Tibial artery (tissue), 4 donors: ENCODE data around the gene RASAL2.
"Not testable (repeated sequence)": the region's sequence is repeated elsewhere in the genome, so short reads cannot be mapped to it uniquely, and the experiment has no call there.

Experiments used
- DNase-seq, 2 donors: peaks; one replicate each; pipeline ENCODE4 v3.0.0-alpha.2; 2019
- H3K27ac ChIP-seq, 2 donors: fragments of 200-600 bp; sonication (generic) in 1 of 2; 1 replicate in 1 of 2; 2 replicates in 1 of 2; pipeline ENCODE4 v1.5.1; 2018 to 2019; ENCODE audit warnings: mild to moderate bottlenecking in 1 of 2
- H3K27me3 ChIP-seq, 2 donors: fragments of 200-600 bp; sonication (generic) in 1 of 2; one replicate each; pipeline versions ENCODE4 v1.5.1 to v1.6.0; 2016 to 2019
- H3K36me3 ChIP-seq, 3 donors: fragments of 200-600 bp; sonication (generic) in 2 of 3; one replicate each; pipeline ENCODE4 v1.5.1; 2016 to 2019; ENCODE audit warnings: mild to moderate bottlenecking in 2 of 3
- H3K4me1 ChIP-seq, 4 donors: fragments of 200-600 bp; sonication (generic) in 2 of 4; 1 replicate in 3 of 4; 2 replicates in 1 of 4; pipeline ENCODE4 v1.5.1; 2016 to 2019
- H3K4me3 ChIP-seq, 2 donors: fragments of 200-600 bp; sonication (generic) in 1 of 2; 1 replicate in 1 of 2; 2 replicates in 1 of 2; pipeline ENCODE4 v1.5.1; 2018 to 2019; ENCODE audit warnings: mild to moderate bottlenecking in 2 of 2
- H3K9me3 ChIP-seq, 3 donors: fragments of 200-600 bp; sonication (generic) in 1 of 3; one replicate each; pipeline ENCODE4 v1.5.1; 2016 to 2019
- intact Hi-C: fragments of 100-400 bp; cut with DNase I; formaldehyde crosslinking; loops from one replicate; pipeline ENCODE4 v1.15.0; 2023; ENCODE audit warnings: low total_unique reads
- TF ChIP-seq, protein P1 (sequence below), 2 experiments: fragments of 200-600 bp in 1 of 2; fragments of 450-650 bp in 1 of 2; IDR thresholded peaks; one replicate each; pipeline ENCODE4 v1.5.1; 2017 to 2019; ENCODE audit warnings: antibody characterized with exemption in 2 of 2, mild to moderate bottlenecking in 1 of 2, moderate library complexity in 1 of 2

The RASAL2 gene

DNA sequence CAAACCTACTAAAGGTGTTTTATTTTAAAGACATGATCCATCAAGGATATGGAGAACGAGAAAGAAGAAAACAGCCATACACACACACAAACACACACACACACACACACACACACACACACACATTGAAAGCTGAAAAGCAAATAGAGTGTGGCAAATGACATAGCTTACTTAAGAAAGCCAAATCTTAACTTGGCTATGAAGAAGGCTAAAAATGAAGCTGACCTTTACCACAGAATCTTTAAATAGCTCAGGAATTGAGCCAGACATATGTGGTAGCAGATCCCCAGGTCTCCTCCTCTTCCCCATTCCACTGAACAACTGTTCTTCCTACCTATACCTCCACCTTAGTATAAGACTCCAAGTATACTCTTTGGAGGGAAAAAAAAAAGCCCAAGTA lies 217.3 kb downstream of the RASAL2 start:
- Histone ChIP-seq H3K9me3 (no peaks in the 10 kb centered on the region), H3K27ac (no peak overlapping the region), H3K4me3 (no peak overlapping the region), H3K36me3 (no peaks in the 10 kb centered on the region), H3K27me3 (no peaks in the 10 kb centered on the region), H3K4me1 (peaks cover 0 to 14% (median 5%) of the 10 kb centered on the region in 4 donors)
- intact Hi-C loops, result loop anchor here (5.0 kb wide), 1 partner anchor 191 kb away; no protein-coding TSS in a partner anchor
- DNase-seq, result no peak
- TF ChIP-seq, protein P1, sequence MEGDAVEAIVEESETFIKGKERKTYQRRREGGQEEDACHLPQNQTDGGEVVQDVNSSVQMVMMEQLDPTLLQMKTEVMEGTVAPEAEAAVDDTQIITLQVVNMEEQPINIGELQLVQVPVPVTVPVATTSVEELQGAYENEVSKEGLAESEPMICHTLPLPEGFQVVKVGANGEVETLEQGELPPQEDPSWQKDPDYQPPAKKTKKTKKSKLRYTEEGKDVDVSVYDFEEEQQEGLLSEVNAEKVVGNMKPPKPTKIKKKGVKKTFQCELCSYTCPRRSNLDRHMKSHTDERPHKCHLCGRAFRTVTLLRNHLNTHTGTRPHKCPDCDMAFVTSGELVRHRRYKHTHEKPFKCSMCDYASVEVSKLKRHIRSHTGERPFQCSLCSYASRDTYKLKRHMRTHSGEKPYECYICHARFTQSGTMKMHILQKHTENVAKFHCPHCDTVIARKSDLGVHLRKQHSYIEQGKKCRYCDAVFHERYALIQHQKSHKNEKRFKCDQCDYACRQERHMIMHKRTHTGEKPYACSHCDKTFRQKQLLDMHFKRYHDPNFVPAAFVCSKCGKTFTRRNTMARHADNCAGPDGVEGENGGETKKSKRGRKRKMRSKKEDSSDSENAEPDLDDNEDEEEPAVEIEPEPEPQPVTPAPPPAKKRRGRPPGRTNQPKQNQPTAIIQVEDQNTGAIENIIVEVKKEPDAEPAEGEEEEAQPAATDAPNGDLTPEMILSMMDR (IDR thresholded peaks at IDR 0.05), result no peak

DNA sequence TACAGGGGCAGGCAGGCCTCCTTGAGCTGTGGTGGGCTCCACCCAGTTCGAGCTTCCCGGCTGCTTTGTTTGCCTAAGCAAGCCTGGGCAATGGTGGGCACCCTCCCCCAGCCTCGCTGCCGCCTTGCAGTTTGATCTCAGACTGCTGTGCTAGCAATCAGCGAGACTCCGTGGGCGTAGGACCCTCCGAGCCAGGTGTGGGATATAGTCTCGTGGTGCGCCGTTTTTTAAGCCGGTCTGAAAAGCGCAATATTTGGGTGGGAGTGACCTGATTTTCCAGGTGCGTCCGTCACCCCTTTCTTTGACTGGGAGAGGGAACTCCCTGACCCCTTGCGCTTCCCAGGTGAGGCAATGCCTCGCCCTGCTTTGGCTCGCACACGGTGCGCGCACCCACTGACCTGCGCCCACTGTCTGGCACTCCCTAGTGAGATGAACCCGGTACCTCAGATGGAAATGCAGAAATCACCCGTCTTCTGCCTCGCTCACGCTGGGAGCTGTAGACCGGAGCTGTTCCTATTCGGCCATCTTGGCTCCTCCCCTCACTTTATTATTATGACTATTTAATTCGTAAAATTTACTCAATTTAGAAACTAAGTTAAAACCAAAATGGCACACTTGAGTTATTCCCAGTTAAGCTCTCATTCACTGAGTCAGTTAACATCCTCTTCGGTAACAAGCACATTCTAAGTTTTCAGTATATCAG lies 226.5 kb downstream of the RASAL2 start:
- H3K4me1 ChIP-seq, H3K4me3 ChIP-seq, H3K27ac ChIP-seq, H3K36me3 ChIP-seq, H3K9me3 ChIP-seq, H3K27me3 ChIP-seq, DNase-seq, intact Hi-C loops: not testable (repeated sequence)

DNA sequence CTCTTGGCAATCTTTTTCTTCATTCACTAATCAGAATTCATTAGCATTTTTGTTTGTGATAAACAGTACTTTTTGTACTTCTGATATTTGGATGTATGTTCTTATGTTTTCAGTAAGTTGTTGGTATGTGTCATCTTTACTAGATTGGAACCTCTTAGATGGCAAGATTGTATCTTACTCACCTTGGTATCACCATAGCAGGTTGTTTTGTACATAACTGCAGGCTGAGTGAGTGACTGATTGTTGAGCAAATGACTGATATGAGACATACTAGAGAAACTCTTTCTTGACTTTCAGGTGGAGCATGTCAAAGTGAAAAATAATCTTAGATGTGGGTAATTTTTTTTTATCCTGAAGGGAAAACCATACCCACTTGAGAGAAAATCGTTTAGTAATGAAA lies 229.2 kb downstream of the RASAL2 start:
- TF ChIP-seq, protein P1 (IDR thresholded peaks at IDR 0.05), result no peak
- no peaks in the 10 kb centered on the region for H3K27me3 ChIP-seq
- no peak for DNase-seq
- intact Hi-C loops, result no loop called here
- no peak overlapping the region for H3K27ac ChIP-seq
- H3K9me3 ChIP-seq, result no peaks in the 10 kb centered on the region
- peaks cover 0 to 7% (median 2%) of the 10 kb centered on the region in 4 donors for H3K4me1 ChIP-seq
- no peak overlapping the region for H3K4me3 ChIP-seq
- no peaks in the 10 kb centered on the region for H3K36me3 ChIP-seq

DNA sequence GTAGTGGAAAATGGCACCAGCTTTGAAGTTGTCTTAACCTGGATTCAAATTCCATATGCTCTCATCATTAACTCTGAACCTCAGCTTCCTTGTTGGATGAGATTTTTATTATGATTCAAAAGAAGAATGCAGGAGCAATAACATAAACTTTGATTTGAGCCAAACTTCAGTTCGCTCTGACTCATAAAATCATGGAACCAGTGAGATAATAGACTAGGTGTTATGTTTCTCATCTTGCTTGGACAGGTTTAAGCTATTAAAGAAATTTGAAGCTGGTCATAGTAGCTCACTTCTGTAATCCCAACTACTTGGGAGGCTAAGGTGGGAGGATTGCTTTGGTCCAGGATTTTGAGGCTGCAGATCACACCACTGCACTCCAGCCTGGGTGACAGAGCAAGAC lies 230.1 kb downstream of the RASAL2 start:
- TF ChIP-seq, protein P1 (IDR thresholded peaks at IDR 0.05), result no peak
- Histone ChIP-seq H3K36me3 (no peaks in the 10 kb centered on the region), H3K4me1 (peaks cover 0 to 14% (median 2%) of the 10 kb centered on the region in 4 donors), H3K4me3 (no peak overlapping the region), H3K27me3 (no peaks in the 10 kb centered on the region), H3K9me3 (no peaks in the 10 kb centered on the region), H3K27ac (no peak overlapping the region)
- no peak for DNase-seq
- intact Hi-C loops, result no loop called here

DNA sequence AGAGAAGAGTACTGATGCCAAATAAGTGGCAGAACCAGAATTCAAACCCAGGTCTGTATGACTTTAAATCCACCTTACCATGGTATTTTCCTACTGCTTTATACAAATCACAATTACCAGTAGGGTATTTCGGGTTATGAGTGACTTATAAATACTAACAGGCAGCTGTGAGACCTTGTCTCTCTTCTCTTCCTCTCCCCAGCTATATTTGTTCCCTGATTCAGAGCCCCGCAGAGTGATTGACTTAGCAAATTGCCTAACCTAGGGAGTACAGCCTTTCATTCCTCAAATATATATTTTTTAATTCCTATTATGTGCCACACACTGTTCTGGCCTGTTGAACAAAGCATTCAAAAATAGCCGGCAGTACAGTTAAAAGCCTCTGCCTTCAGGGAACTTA lies 234.8 kb downstream of the RASAL2 start:
- no peak overlapping the region for H3K27ac ChIP-seq
- TF ChIP-seq, protein P1 (IDR thresholded peaks at IDR 0.05), result no peak
- no peak for DNase-seq
- H3K27me3 ChIP-seq, result no peaks in the 10 kb centered on the region
- no peak overlapping the region for H3K4me3 ChIP-seq
- H3K4me1 ChIP-seq, result peaks cover 0 to 33% (median 8%) of the 10 kb centered on the region in 4 donors
- no peaks in the 10 kb centered on the region for H3K36me3 ChIP-seq
- no peaks in the 10 kb centered on the region for H3K9me3 ChIP-seq
- intact Hi-C loops, result no loop called here

DNA sequence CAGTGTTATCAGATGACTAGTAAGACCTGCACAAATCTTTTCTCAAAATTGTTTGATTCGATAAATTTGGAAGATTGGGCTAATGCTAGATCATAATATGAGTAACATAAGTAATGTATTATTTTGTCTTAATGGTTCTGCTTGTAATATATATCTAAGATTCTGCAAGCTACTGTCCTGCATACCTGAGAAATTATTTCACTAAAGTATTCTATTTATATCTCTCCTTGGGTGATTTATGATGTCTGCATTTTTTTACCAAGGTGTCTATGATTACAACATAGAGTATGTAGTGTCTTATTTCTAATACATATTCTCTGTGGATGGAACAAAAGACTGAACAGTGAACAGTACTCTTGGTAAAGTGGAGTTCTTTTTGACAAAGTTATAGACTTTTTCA lies 236.2 kb downstream of the RASAL2 start:
- Histone ChIP-seq H3K9me3 (no peaks in the 10 kb centered on the region), H3K27me3 (no peaks in the 10 kb centered on the region), H3K4me1 (peaks cover 0 to 33% (median 8%) of the 10 kb centered on the region in 4 donors), H3K36me3 (no peaks in the 10 kb centered on the region), H3K27ac (no peak overlapping the region), H3K4me3 (no peak overlapping the region)
- DNase-seq, result no peak
- intact Hi-C loops, result no loop called here
- TF ChIP-seq, protein P1 (IDR thresholded peaks at IDR 0.05), result no peak
